Liver (tissue), 9 donors: ENCODE data around the gene DTX4. TPM values are rescaled to one million over a fixed set of nuclear protein-coding genes. Genes with fewer than 3 reads are reported as not detected.

Source experiments
- DNase-seq: peaks from one replicate; pipeline ENCODE4 v3.0.0-alpha.2; 2017; ENCODE audit warnings: low spot score
- H3K27ac ChIP-seq, 2 donors: one replicate each; pipeline ENCODE4 v1.7.0; 2013; ENCODE audit warnings: inconsistent platforms in 2 of 2, low read length in 2 of 2, control low read depth in 1 of 2, low read depth in 1 of 2, mild to moderate bottlenecking in 1 of 2
- H3K27me3 ChIP-seq, 4 donors: one replicate each; pipeline versions ENCODE4 v1.6.1 to v1.7.0; 2013; ENCODE audit warnings: low read length in 3 of 4, inconsistent platforms in 1 of 4, mild to moderate bottlenecking in 1 of 4, moderate library complexity in 1 of 4; ENCODE audit not compliant: control insufficient read depth in 4 of 4, insufficient read depth in 4 of 4
- H3K36me3 ChIP-seq, 4 donors: one replicate each; pipeline versions ENCODE4 v1.6.1 to v1.7.0; 2013; ENCODE audit warnings: low read length in 3 of 4, mild to moderate bottlenecking in 3 of 4, low read depth in 1 of 4, moderate library complexity in 1 of 4; ENCODE audit not compliant: control insufficient read depth in 4 of 4, insufficient read depth in 3 of 4
- H3K4me1 ChIP-seq, 4 donors: one replicate each; pipeline versions ENCODE4 v1.6.1 to v1.7.0; 2013; ENCODE audit warnings: low read length in 3 of 4, mild to moderate bottlenecking in 3 of 4, moderate library complexity in 1 of 4; ENCODE audit not compliant: control insufficient read depth in 4 of 4, insufficient read depth in 4 of 4
- H3K4me3 ChIP-seq, 3 donors: one replicate each; pipeline versions ENCODE4 v1.6.1 to v1.7.0; 2013; ENCODE audit warnings: low read length in 3 of 3, control low read depth in 1 of 3, low read depth in 1 of 3, mild to moderate bottlenecking in 1 of 3
- H3K9ac ChIP-seq, 2 donors: one replicate each; pipeline ENCODE4 v1.7.0; 2013; ENCODE audit warnings: low read length in 2 of 2, mild to moderate bottlenecking in 2 of 2, moderate library complexity in 2 of 2, control low read depth in 1 of 2, low read depth in 1 of 2
- H3K9me3 ChIP-seq, 4 donors: one replicate each; pipeline versions ENCODE4 v1.6.1 to v1.7.0; 2013; ENCODE audit warnings: low read length in 3 of 4; ENCODE audit not compliant: control insufficient read depth in 4 of 4
- EGR1 ChIP-seq, 2 donors: IDR thresholded peaks; 2 replicates each; pipeline ENCODE4 v1.6.1; 2016 to 2018; ENCODE audit warnings: antibody characterized with exemption in 2 of 2, low read depth in 2 of 2
- FOXA1 ChIP-seq: IDR thresholded peaks from 2 replicates; pipeline ENCODE4 v1.6.1; 2016; ENCODE audit warnings: antibody characterized with exemption
- FOXA2 ChIP-seq: IDR thresholded peaks from 2 replicates; pipeline ENCODE4 v1.6.1; 2016; ENCODE audit warnings: antibody characterized with exemption
- GABPA ChIP-seq, 2 donors: IDR thresholded peaks in 1 of 2; conservative IDR thresholded peaks in 1 of 2; 2 replicates each; pipeline ENCODE4 v1.6.1; 2016; ENCODE audit warnings: antibody characterized with exemption in 2 of 2, mild to moderate bottlenecking in 1 of 2, moderate library complexity in 1 of 2
- HNF4A ChIP-seq, 2 donors: conservative IDR thresholded peaks; 2 replicates each; pipeline ENCODE4 v1.6.1; 2016; ENCODE audit warnings: antibody characterized with exemption in 2 of 2, mild to moderate bottlenecking in 2 of 2
- HNF4G ChIP-seq: IDR thresholded peaks from 2 replicates; pipeline ENCODE4 v1.6.1; 2016; ENCODE audit warnings: antibody characterized with exemption
- JUND ChIP-seq, 2 donors: IDR thresholded peaks; 2 replicates each; pipeline ENCODE4 v1.6.1; 2016; ENCODE audit warnings: antibody characterized with exemption in 2 of 2
- NR2F2 ChIP-seq: IDR thresholded peaks from 2 replicates; pipeline ENCODE4 v1.6.1; 2016; ENCODE audit warnings: antibody characterized with exemption
- RAD21 ChIP-seq, 2 donors: IDR thresholded peaks; 2 replicates each; pipeline ENCODE4 v1.6.1; 2016; ENCODE audit warnings: antibody characterized with exemption in 2 of 2, mild to moderate bottlenecking in 2 of 2
- RXRA ChIP-seq, 2 donors: IDR thresholded peaks; 2 replicates each; pipeline ENCODE4 v1.6.1; 2017 to 2018; ENCODE audit warnings: antibody characterized with exemption in 2 of 2, mild to moderate bottlenecking in 1 of 2
- SP1 ChIP-seq: IDR thresholded peaks from 2 replicates; pipeline ENCODE4 v1.6.1; 2018; ENCODE audit warnings: antibody characterized with exemption, mild to moderate bottlenecking
- TAF1 ChIP-seq: conservative IDR thresholded peaks from 2 replicates; pipeline ENCODE4 v1.6.1; 2016; ENCODE audit warnings: antibody characterized with exemption, mild to moderate bottlenecking
- YY1 ChIP-seq: IDR thresholded peaks from 2 replicates; pipeline ENCODE4 v1.6.1; 2016; ENCODE audit warnings: antibody characterized with exemption, mild to moderate bottlenecking
- WGBS: extraction: QIAGEN DNeasy Blood & Tissue Kit; methylation state at CpG from one replicate; pipeline ENCODE4 v1.1.7; 2013; 5-methylcytosine and 5-hydroxymethylcytosine counted together
- polyA plus RNA-seq, 2 donors: library from polyadenylated mRNA; stranded (reverse) in 1 of 2; unstranded in 1 of 2; fragments of 200-250 nt in 1 of 2; fragments of >200 nt in 1 of 2; fragmentation: Nextera tagmentation in 1 of 2; extraction: Ambion mirVana in 1 of 2; gene quantifications; one replicate each; pipeline versions ENCODE4 v1.2.1 to v1.2.3, GENCODE V29; 2013 to 2015
- total RNA-seq, 2 donors: library from RNA; depleted of rRNA; stranded (reverse); fragments of >200 nt; gene quantifications; one replicate each; pipeline ENCODE4 v1.2.3, GENCODE V29; 2014
- TF ChIP-seq, protein P1 (sequence below): IDR thresholded peaks from 2 replicates; pipeline ENCODE4 v1.6.1; 2016; ENCODE audit warnings: antibody characterized with exemption
- TF ChIP-seq, protein P2 (sequence below): fragments of 150-350 bp; IDR thresholded peaks from 2 replicates; pipeline ENCODE4 v1.5.1; 2017; ENCODE audit warnings: improper control_type of control experiment, low read depth, low read length; ENCODE audit not compliant: missing input control
- TF ChIP-seq, protein P3 (sequence below): IDR thresholded peaks from 2 replicates; pipeline ENCODE4 v1.6.1; 2016; ENCODE audit warnings: antibody characterized with exemption
- TF ChIP-seq, protein P4 (sequence below): IDR thresholded peaks from 2 replicates; pipeline ENCODE4 v1.6.1; 2016; ENCODE audit warnings: antibody characterized with exemption
- TF ChIP-seq, protein P5 (sequence below): IDR thresholded peaks from 2 replicates; pipeline ENCODE4 v1.6.1; 2016; ENCODE audit warnings: antibody characterized with exemption, mild to moderate bottlenecking
- donor health status: healthy.
- donor health status: healthy.
- donor health status: healthy.
- donor health status: healthy.
- donor health status: healthy.

The DTX4 gene
- total and polyA plus RNA-seq, 4 donors, result 7.5 to 21.4 (median 14.3) TPM

DNA sequence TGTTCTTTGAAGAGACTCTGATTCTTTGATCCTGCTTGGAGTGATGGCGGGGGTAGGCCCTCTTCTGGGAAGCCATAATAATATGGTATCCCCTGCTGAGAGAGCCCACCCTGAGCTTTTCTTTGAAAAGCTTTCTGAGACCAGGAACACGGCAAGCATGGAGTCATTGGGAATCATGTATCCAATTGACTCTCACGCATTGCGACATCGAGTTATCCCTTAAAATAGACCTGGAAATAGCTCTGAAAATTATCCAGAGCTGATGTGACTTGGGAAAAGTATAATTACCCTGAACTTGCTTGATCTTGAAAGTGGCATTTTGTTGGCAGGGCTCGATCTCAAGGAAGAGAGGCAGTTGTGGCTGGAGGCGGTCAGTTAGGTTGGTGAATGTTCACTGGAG is 77.6 kb downstream of the DTX4 start:
- DNase-seq, result no peak
- Histone ChIP-seq H3K9ac (no peak overlapping the region), H3K4me1 (no peaks in the 10 kb centered on the region), H3K9me3 (no peaks in the 10 kb centered on the region), H3K4me3 (no peak overlapping the region), H3K36me3 (no peaks in the 10 kb centered on the region), H3K27ac (no peak overlapping the region), H3K27me3 (no peaks in the 10 kb centered on the region)
- WGBS, result 91% methylated on average over 7 of the region's 7 CpGs
- no peak for TF ChIP-seq TAF1
- TF ChIP-seq RAD21 (IDR thresholded peaks at IDR 0.05), result no peak
- no peak for TF ChIP-seq RXRA (IDR thresholded peaks at IDR 0.05)
- TF ChIP-seq FOXA2, result no peak
- TF ChIP-seq YY1, result no peak
- no peak for TF ChIP-seq FOXA1
- TF ChIP-seq, protein P1, sequence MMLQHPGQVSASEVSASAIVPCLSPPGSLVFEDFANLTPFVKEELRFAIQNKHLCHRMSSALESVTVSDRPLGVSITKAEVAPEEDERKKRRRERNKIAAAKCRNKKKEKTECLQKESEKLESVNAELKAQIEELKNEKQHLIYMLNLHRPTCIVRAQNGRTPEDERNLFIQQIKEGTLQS, result no peak
- no peak for TF ChIP-seq SP1
- TF ChIP-seq, protein P2, sequence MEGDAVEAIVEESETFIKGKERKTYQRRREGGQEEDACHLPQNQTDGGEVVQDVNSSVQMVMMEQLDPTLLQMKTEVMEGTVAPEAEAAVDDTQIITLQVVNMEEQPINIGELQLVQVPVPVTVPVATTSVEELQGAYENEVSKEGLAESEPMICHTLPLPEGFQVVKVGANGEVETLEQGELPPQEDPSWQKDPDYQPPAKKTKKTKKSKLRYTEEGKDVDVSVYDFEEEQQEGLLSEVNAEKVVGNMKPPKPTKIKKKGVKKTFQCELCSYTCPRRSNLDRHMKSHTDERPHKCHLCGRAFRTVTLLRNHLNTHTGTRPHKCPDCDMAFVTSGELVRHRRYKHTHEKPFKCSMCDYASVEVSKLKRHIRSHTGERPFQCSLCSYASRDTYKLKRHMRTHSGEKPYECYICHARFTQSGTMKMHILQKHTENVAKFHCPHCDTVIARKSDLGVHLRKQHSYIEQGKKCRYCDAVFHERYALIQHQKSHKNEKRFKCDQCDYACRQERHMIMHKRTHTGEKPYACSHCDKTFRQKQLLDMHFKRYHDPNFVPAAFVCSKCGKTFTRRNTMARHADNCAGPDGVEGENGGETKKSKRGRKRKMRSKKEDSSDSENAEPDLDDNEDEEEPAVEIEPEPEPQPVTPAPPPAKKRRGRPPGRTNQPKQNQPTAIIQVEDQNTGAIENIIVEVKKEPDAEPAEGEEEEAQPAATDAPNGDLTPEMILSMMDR, result no peak
- no peak for TF ChIP-seq GABPA (IDR thresholded peaks at IDR 0.05 in 1 of 2, conservative IDR thresholded peaks at IDR 0.05 in 1 of 2)
- TF ChIP-seq, protein P3, sequence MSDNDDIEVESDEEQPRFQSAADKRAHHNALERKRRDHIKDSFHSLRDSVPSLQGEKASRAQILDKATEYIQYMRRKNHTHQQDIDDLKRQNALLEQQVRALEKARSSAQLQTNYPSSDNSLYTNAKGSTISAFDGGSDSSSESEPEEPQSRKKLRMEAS, result no peak
- no peak for TF ChIP-seq JUND (IDR thresholded peaks at IDR 0.05)
- TF ChIP-seq EGR1 (IDR thresholded peaks at IDR 0.05; ENCODE audit: low read depth in 2 of 2), result no peak
- TF ChIP-seq NR2F2, result no peak
- TF ChIP-seq, protein P4, sequence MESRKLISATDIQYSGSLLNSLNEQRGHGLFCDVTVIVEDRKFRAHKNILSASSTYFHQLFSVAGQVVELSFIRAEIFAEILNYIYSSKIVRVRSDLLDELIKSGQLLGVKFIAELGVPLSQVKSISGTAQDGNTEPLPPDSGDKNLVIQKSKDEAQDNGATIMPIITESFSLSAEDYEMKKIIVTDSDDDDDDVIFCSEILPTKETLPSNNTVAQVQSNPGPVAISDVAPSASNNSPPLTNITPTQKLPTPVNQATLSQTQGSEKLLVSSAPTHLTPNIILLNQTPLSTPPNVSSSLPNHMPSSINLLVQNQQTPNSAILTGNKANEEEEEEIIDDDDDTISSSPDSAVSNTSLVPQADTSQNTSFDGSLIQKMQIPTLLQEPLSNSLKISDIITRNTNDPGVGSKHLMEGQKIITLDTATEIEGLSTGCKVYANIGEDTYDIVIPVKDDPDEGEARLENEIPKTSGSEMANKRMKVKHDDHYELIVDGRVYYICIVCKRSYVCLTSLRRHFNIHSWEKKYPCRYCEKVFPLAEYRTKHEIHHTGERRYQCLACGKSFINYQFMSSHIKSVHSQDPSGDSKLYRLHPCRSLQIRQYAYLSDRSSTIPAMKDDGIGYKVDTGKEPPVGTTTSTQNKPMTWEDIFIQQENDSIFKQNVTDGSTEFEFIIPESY, result no peak
- no peak for TF ChIP-seq HNF4G

DNA sequence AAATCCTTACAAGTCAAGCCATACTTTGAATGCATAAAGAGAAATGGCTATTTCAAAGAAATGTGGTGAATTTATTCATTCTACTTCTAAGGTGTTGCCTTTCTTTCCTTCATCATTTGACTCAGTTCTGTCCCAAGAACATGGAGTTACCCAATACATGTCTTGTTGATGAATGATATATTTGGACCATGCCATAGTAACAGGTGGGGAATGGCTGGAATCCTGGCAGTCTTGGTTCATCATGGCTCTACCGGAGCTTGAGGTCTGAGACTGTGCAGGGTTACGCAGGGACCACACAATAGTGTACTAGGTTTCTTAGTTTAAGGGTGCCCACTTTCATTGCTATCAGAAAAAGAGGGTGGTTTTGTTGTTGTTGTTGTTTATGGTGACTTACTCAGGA is 81.1 kb downstream of the DTX4 start:
- H3K36me3 ChIP-seq, result no peaks in the 10 kb centered on the region
- 97% methylated on average over 2 of the region's 2 CpGs for WGBS
- H3K27me3 ChIP-seq, result no peaks in the 10 kb centered on the region
- no peak overlapping the region for H3K27ac ChIP-seq
- no peak for DNase-seq
- no peak overlapping the region for H3K4me3 ChIP-seq
- H3K9ac ChIP-seq, result no peak overlapping the region
- H3K9me3 ChIP-seq, result no peaks in the 10 kb centered on the region
- no peaks in the 10 kb centered on the region for H3K4me1 ChIP-seq
- TF ChIP-seq HNF4A (conservative IDR thresholded peaks at IDR 0.05), result no peak
- no peak for TF ChIP-seq TAF1
- TF ChIP-seq FOXA1, result no peak
- TF ChIP-seq, protein P1, result no peak
- TF ChIP-seq JUND (IDR thresholded peaks at IDR 0.05), result no peak
- TF ChIP-seq GABPA (IDR thresholded peaks at IDR 0.05 in 1 of 2, conservative IDR thresholded peaks at IDR 0.05 in 1 of 2), result no peak
- TF ChIP-seq HNF4G, result no peak
- no peak for TF ChIP-seq YY1
- TF ChIP-seq, protein P5, sequence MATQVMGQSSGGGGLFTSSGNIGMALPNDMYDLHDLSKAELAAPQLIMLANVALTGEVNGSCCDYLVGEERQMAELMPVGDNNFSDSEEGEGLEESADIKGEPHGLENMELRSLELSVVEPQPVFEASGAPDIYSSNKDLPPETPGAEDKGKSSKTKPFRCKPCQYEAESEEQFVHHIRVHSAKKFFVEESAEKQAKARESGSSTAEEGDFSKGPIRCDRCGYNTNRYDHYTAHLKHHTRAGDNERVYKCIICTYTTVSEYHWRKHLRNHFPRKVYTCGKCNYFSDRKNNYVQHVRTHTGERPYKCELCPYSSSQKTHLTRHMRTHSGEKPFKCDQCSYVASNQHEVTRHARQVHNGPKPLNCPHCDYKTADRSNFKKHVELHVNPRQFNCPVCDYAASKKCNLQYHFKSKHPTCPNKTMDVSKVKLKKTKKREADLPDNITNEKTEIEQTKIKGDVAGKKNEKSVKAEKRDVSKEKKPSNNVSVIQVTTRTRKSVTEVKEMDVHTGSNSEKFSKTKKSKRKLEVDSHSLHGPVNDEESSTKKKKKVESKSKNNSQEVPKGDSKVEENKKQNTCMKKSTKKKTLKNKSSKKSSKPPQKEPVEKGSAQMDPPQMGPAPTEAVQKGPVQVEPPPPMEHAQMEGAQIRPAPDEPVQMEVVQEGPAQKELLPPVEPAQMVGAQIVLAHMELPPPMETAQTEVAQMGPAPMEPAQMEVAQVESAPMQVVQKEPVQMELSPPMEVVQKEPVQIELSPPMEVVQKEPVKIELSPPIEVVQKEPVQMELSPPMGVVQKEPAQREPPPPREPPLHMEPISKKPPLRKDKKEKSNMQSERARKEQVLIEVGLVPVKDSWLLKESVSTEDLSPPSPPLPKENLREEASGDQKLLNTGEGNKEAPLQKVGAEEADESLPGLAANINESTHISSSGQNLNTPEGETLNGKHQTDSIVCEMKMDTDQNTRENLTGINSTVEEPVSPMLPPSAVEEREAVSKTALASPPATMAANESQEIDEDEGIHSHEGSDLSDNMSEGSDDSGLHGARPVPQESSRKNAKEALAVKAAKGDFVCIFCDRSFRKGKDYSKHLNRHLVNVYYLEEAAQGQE, result no peak
- no peak for TF ChIP-seq NR2F2
- TF ChIP-seq, protein P2, result no peak
